ENCODE results near the gene TMEM181. TPM values are rescaled to one million over a fixed set of nuclear protein-coding genes. Genes with fewer than 3 reads are reported as not detected.
"Not testable (repeated sequence)": the region's sequence is repeated elsewhere in the genome, so short reads cannot be mapped to it uniquely, and the experiment has no call there.

Gene TMEM181
- total RNA-seq, 2 donors from 2014 or later, result 21.2 to 21.8 TPM

DNA sequence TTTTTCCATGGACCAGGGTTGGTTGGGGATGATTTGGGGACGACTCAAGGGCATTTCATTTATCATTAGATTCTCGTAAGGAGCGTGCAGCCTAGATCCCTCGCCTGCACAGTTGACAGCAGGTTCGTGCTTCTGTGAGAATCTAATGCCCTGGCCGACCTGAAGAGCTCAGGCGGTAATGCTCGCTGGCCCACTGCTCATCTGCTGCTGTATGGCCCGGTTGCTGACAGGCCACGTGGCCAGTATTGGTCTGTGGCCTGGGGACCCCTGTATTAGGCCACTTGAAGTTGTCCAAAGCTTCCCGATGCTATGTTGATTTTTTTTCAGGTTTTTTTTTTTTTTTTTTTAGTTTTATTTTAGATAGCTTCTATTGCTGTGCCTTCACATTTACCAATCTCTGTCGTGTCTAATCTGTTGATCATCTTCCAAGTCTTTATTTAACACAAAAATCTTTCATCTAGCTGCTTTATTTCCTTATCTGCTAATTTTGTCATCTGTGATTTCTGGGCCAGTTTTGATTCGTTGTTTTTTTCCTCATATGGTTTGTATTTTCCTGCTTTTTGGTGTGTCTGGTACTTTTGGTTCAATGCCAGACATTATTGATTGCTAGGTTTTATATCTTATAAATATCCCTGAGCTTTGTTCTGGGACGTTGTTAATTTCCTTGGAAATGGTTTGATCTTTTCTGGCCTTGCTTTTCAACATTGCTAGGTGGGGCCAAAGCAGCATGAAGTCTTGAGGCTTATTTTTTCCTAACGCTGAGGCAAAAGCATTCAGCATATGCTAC lies 43.6 kb downstream of the TMEM181 start:
- Mint-ChIP-seq H3K27ac (no peak overlapping the region), H3K4me3 (no peak overlapping the region), H3K36me3 (ENCODE audit: low read depth) (peaks cover 41% of the 10 kb centered on the region), H3K27me3 (ENCODE audit: insufficient read depth) (no peaks in the 10 kb centered on the region), H3K9me3 (no peaks in the 10 kb centered on the region), H3K4me1 (no peaks in the 10 kb centered on the region)
- 90 to 91% methylated on average over 11 to 15 of the region's 15 CpGs for WGBS, 2 experiments (ENCODE audit: insufficient coverage in 1 of 2, insufficient read length in 1 of 2)
- Histone ChIP-seq H3K4me3 (ENCODE audit: low read length) (no peak overlapping the region), H3K9me3 (ENCODE audit: control insufficient read depth, low read length) (no peaks in the 10 kb centered on the region), H3K27ac (ENCODE audit: low read depth, low read length) (no peak overlapping the region), H3K9ac (ENCODE audit: extremely low read depth, low read length, poor library complexity, severe bottlenecking) (no peak overlapping the region), H3K4me1 (ENCODE audit: control insufficient read depth, insufficient read depth, low read length) (no peaks in the 10 kb centered on the region), H3K27me3 (ENCODE audit: control insufficient read depth, insufficient read depth, low read length, poor library complexity, severe bottlenecking) (no peaks in the 10 kb centered on the region), H3K36me3 (ENCODE audit: control insufficient read depth, insufficient read depth, low read length) (peaks cover 44% of the 10 kb centered on the region)
- TF ChIP-seq, protein P1, sequence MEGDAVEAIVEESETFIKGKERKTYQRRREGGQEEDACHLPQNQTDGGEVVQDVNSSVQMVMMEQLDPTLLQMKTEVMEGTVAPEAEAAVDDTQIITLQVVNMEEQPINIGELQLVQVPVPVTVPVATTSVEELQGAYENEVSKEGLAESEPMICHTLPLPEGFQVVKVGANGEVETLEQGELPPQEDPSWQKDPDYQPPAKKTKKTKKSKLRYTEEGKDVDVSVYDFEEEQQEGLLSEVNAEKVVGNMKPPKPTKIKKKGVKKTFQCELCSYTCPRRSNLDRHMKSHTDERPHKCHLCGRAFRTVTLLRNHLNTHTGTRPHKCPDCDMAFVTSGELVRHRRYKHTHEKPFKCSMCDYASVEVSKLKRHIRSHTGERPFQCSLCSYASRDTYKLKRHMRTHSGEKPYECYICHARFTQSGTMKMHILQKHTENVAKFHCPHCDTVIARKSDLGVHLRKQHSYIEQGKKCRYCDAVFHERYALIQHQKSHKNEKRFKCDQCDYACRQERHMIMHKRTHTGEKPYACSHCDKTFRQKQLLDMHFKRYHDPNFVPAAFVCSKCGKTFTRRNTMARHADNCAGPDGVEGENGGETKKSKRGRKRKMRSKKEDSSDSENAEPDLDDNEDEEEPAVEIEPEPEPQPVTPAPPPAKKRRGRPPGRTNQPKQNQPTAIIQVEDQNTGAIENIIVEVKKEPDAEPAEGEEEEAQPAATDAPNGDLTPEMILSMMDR (conservative IDR thresholded peaks at IDR 0.05), result no peak
- DNase-seq, result no peak

DNA sequence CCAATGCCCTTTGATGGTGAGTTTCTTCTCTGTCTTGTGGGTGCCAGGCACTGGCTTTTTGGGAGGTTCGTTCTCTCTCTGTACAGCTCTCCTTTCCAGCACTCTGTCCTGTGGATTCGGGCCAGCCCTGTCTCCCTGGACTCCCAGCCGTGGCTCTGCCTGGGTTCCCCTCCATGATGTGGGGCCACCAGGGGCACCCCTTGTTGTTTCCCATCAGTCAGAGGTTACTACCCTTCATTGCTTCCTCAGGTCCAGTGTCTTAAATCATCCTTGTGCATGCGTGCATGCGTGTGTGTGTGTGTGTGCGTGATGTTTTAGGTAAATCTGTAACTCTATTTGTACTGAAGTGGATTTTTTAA lies 44.1 kb downstream of the TMEM181 start:
- Mint-ChIP-seq H3K4me3 (no peak overlapping the region), H3K4me1 (no peaks in the 10 kb centered on the region), H3K27me3 (ENCODE audit: insufficient read depth) (no peaks in the 10 kb centered on the region), H3K27ac (peak overlapping the region; percentile 9), H3K36me3 (ENCODE audit: low read depth) (peaks cover 44% of the 10 kb centered on the region), H3K9me3 (no peaks in the 10 kb centered on the region)
- Histone ChIP-seq H3K27ac (ENCODE audit: low read depth, low read length) (no peak overlapping the region), H3K27me3 (ENCODE audit: control insufficient read depth, insufficient read depth, low read length, poor library complexity, severe bottlenecking) (no peaks in the 10 kb centered on the region), H3K4me1 (ENCODE audit: control insufficient read depth, insufficient read depth, low read length) (no peaks in the 10 kb centered on the region), H3K36me3 (ENCODE audit: control insufficient read depth, insufficient read depth, low read length) (peaks cover 48% of the 10 kb centered on the region), H3K4me3 (ENCODE audit: low read length) (no peak overlapping the region), H3K9ac (ENCODE audit: extremely low read depth, low read length, poor library complexity, severe bottlenecking) (no peak overlapping the region), H3K9me3 (ENCODE audit: control insufficient read depth, low read length) (no peaks in the 10 kb centered on the region)
- WGBS, 2 experiments (ENCODE audit: insufficient coverage in 1 of 2, insufficient read length in 1 of 2), result 93 to 99% methylated on average over 6 of the region's 6 CpGs
- DNase-seq, result no peak
- TF ChIP-seq, protein P1 (conservative IDR thresholded peaks at IDR 0.05), result no peak

DNA sequence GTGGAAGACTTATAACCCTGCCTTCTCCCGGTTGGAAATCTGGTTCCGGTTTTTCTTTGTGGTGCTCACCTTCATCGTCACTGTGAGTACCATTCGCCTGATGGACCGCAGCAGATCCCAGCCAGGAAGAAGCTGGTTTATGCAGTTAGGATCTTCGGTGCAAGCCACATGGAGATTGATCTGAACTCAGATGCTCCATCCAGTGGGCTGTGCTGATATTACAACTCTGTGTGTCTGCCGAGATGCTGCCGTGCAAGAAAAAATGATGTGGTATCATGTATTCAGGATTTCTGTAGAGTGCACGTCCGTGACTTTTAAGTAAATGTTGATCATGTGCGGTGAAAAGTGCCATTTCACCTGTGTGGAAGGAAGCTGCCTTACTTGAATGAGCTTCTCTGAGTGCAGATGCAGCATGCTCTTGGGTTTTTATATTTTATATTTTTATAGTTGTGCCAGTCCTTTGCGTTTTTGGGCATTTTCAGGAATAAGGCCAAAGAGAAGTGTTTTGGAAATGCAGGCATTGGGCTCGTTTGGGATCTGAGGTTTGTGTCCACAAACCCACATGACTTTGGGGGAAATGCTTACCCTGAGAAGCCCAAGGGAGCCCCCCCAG lies 45.5 kb downstream of the TMEM181 start:
- Mint-ChIP-seq H3K27me3 (ENCODE audit: insufficient read depth) (no peaks in the 10 kb centered on the region), H3K4me3 (no peak overlapping the region), H3K9me3 (no peaks in the 10 kb centered on the region), H3K4me1 (no peaks in the 10 kb centered on the region), H3K36me3 (ENCODE audit: low read depth) (peaks cover 48% of the 10 kb centered on the region), H3K27ac (no peak overlapping the region)
- WGBS, 2 experiments (ENCODE audit: insufficient coverage in 1 of 2, insufficient read length in 1 of 2), result 79 to 82% methylated on average over 10 to 13 of the region's 13 CpGs
- Histone ChIP-seq H3K4me3 (ENCODE audit: low read length) (no peak overlapping the region), H3K9me3 (ENCODE audit: control insufficient read depth, low read length) (no peaks in the 10 kb centered on the region), H3K4me1 (ENCODE audit: control insufficient read depth, insufficient read depth, low read length) (peaks cover 7% of the 10 kb centered on the region), H3K9ac (ENCODE audit: extremely low read depth, low read length, poor library complexity, severe bottlenecking) (no peak overlapping the region), H3K27ac (ENCODE audit: low read depth, low read length) (no peak overlapping the region), H3K36me3 (ENCODE audit: control insufficient read depth, insufficient read depth, low read length) (peaks cover 59% of the 10 kb centered on the region), H3K27me3 (ENCODE audit: control insufficient read depth, insufficient read depth, low read length, poor library complexity, severe bottlenecking) (no peaks in the 10 kb centered on the region)
- TF ChIP-seq, protein P1 (conservative IDR thresholded peaks at IDR 0.05), result peak; percentile 82
- peak; percentile 93 for DNase-seq

DNA sequence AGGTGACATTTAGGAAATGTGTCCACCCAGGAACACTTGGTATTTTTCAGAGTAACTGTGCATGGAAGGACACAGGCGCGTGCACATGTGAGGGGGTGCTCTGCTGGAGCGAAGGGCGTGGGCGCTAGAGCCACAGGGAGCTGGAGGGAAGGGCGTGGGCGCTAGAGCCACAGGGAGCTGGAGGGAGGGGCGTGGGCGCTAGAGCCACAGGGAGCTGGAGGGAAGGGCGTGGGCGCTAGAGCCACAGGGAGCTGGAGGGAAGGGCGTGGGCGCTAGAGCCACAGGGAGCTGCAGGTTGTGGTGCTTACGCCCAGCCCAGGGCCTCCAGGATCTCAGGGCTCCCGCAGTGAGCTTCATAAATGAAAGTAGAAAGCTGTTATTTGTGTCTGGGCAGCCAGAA lies 46.1 kb downstream of the TMEM181 start:
- H3K4me1 ChIP-seq (ENCODE audit: control insufficient read depth, insufficient read depth, low read length), result peaks cover 12% of the 10 kb centered on the region
- not testable (repeated sequence) for H3K4me3 Mint-ChIP-seq; H3K9me3 ChIP-seq (ENCODE audit: control insufficient read depth, low read length); H3K9ac ChIP-seq (ENCODE audit: extremely low read depth, low read length, poor library complexity, severe bottlenecking); H3K27ac ChIP-seq (ENCODE audit: low read depth, low read length); H3K27me3 ChIP-seq (ENCODE audit: control insufficient read depth, insufficient read depth, low read length, poor library complexity, severe bottlenecking); H3K4me3 ChIP-seq (ENCODE audit: low read length); DNase-seq; H3K9me3 Mint-ChIP-seq; H3K4me1 Mint-ChIP-seq; H3K27ac Mint-ChIP-seq; H3K27me3 Mint-ChIP-seq (ENCODE audit: insufficient read depth)
- peaks cover 65% of the 10 kb centered on the region for H3K36me3 ChIP-seq (ENCODE audit: control insufficient read depth, insufficient read depth, low read length)
- peaks cover 50% of the 10 kb centered on the region for H3K36me3 Mint-ChIP-seq (ENCODE audit: low read depth)
- 91 to 93% methylated on average over 9 to 15 of the region's 15 CpGs for WGBS, 2 experiments (ENCODE audit: insufficient coverage in 1 of 2, insufficient read length in 1 of 2)

Data from endodermal cell (in vitro differentiated cells).